Measurements from ENCODE around the gene DNM3.

The DNM3 gene

GRCh38 chr1:172203135-172203823, 362.0 kb downstream of the DNM3 start:
- DNase-seq: peak; percentile 13

DNA sequence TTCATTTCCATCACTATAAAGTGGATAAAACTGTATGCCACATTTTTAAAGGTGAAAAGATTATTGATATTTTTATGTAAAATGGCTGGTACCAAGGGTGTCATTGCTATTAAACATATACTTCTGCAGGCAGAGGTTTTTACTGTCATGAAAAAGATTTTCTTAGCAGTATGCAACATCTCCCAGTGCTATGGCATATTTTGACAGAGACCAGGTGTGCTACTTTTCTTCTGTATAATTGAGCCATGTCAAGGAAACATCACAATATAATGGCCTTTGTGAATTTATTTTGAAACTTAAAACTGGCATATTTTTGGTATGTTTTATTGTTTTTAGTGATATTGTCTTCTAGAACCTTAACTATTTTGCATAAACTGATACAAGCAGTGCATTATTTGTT, 362.6 kb downstream of the DNM3 start:
- DNase-seq: no peak

DNA sequence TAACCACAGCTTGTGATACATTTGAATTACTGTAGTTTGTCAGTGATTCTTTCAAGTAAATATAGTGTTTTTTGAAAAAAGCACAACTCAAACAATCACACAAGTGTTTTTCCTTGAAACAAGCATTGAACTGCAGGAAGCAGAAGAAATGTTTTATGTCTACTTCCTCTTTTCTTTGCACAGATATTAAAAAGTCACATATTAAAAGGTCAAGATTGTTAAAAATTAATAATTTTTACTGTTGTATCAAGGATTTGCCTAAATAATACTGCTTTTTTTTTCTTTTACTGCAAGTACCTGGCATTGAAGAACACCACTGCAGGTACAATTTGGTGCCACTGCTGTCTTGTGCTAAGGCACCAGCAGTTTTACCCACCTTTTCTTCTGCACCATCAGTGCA, 365.0 kb downstream of the DNM3 start:
- no peak for DNase-seq

GRCh38 chr1:172208635-172209034, 367.3 kb downstream of the DNM3 start:
- DNase-seq: no peak

DNA sequence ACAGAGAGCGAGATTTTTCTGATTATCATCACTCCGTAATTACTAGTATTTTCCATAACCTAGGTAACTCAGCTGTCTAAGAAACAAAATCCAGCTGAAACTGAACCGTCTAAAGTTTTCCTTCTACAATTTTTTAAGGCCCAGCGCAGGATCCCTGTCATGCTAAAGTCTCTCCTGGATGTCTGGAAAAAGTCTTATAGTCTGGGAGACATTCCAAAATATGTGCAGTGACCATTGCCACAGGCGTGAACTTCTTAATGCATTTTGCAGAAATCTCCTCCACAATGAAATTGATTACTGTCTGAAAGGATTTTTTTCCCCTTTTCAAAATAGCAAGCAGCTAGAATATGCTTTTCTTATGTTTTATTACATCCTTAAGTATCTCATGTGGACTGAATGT, 369.9 kb downstream of the DNM3 start:
- DNase-seq: no peak

GRCh38 chr1:172212124-172212523, 370.8 kb downstream of the DNM3 start:
- no peak for DNase-seq

GRCh38 chr1:172215006-172215405, 373.7 kb downstream of the DNM3 start:
- no peak for DNase-seq

- DNase-seq: no peak
Observed at GRCh38 chr1:172219966-172220365, 378.7 kb downstream of the DNM3 start.

GRCh38 chr1:172220376-172220775, 379.1 kb downstream of the DNM3 start:
- DNase-seq: no peak

DNA sequence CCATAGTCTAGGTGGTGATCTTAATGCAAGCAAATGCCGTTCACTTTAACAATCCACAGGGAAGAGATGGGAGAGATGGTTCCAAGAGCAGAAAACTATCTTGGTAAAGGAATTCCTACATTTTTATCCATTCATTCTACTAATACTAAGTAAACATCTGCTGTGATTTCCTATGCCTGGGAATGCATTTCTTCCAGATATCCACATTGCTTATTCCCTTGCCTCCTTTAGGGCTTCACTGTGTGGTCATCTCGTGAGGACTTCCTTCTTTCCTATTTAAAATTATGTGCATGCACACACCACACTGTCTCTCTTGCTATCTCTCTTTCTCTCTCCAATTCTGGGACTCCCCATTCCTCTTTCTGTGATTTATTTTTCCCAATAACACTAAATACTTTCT, 380.1 kb downstream of the DNM3 start:
- no peak for DNase-seq

DNA sequence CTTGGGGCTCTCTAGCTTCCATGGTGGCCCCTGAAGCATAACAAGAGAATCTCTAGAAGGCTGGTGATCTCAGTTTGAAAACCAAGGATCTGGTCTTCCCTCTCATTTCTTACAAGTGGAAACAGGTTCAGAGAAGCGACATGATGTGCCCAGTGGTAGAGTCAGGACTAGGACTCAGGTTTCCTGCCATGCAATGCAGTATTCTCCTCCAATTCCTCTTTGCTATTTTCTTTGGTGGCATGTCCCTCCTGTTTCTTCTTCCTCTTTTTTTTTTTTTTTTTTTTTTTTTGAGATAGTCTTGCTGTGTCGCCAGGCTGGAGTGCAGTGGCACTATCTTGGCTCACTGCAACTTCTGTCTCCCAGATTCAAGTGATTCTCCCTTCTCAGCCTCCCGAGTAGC, 383.6 kb downstream of the DNM3 start:
- no peak for DNase-seq

DNA sequence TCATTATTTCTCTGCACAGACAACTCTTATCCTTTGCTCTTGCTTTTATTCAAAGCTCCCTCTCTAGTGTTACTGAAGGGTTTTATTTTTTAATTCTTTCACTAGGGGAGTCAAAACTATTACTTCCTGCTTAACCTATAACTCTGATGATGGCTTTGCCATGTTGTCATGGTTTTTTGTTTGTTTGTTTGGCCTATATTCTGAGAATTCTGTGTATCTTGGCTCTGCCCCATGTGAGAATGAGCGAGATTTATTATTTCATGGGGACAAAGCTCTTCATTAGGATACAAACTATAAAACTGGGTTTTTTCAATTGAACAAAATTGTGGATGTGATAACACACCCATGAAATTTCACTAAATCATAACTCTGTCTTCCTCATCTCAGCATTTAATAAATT, 388.6 kb downstream of the DNM3 start:
- DNase-seq: no peak

DNA sequence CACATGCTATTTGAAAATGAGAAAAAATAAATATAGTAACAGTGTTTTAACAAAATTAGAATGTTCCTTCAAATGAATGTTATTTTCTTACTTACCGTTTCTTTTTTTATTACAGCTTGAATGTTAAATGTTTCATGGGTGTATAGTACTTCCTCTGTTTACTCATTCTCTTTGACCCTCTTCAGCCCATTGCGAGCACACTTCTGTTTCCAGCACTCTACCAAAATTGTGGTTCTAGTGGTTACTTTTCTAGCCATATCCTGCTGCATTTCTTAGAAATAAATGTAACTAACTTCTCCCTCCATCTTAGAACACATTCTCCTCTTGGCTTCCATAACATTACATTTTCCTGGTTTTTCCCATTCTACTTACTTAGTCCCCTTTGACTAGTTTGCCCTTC, 389.2 kb downstream of the DNM3 start:
- no peak for DNase-seq

- no peak for DNase-seq
Observed at GRCh38 chr1:172236958-172237357, 395.7 kb downstream of the DNM3 start.

DNA sequence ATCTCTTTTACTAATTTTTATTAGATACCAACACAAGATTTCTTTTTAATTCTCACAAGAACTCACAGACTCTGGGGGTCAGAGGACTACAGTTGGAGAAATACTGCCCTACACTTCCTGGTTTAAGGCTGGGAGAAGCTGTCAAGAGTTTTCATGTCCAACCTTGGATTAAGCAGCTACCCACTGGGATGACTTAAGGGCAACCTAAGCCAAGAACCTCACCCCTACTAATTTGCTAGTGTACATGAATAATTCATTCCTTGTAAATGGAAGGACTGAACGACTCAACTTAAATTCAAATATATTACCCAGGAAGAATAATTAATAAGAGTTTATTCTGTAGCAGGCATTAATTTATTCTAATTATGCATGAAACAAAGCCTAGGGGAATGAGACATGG, 396.9 kb downstream of the DNM3 start:
- DNase-seq: no peak

DNA sequence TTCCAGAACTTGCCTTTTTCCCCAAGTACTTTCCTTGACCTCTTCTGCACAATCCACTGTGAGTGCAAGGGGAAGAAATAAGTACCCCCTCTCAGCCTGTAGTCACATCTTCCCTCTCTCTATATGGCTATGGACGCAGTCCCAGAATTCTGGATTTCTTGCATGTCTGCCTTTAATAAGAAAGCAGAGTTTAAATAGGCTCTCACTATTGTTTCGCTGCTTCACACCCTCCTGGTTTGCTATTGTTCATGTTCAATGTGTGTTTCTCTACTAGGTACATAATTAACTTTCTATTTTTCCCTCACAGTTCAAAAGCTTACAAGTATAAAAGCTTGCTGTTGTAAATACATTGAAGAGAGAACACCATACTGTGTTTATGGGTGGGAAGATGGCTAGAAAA, 397.7 kb downstream of the DNM3 start:
- no peak for DNase-seq

- no peak for DNase-seq
Observed at GRCh38 chr1:172239901-172240300, 398.6 kb downstream of the DNM3 start.

- DNase-seq: no peak
Observed at GRCh38 chr1:172241540-172241939, 400.2 kb downstream of the DNM3 start.

GRCh38 chr1:172244865-172245264, 403.6 kb downstream of the DNM3 start:
- no peak for DNase-seq

DNA sequence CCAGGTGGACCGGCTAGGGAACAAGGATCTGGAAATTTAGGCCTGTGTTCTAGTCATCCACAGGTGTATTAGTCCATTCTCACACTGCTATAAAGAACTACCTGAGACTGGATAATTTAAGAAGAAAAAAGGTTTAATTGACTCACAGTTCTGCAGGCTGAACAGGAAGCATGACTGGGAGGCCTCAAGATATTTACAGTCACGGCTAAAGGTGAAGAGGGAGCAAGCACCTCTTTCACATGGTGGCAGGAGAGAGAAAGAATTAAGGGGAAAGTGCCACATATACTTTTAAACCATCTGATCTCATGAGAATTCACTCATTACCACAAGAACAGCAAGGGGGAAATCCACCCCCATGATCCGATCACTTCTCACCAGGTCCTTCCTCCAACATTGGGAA, 404.5 kb downstream of the DNM3 start:
- DNase-seq: no peak

DNA sequence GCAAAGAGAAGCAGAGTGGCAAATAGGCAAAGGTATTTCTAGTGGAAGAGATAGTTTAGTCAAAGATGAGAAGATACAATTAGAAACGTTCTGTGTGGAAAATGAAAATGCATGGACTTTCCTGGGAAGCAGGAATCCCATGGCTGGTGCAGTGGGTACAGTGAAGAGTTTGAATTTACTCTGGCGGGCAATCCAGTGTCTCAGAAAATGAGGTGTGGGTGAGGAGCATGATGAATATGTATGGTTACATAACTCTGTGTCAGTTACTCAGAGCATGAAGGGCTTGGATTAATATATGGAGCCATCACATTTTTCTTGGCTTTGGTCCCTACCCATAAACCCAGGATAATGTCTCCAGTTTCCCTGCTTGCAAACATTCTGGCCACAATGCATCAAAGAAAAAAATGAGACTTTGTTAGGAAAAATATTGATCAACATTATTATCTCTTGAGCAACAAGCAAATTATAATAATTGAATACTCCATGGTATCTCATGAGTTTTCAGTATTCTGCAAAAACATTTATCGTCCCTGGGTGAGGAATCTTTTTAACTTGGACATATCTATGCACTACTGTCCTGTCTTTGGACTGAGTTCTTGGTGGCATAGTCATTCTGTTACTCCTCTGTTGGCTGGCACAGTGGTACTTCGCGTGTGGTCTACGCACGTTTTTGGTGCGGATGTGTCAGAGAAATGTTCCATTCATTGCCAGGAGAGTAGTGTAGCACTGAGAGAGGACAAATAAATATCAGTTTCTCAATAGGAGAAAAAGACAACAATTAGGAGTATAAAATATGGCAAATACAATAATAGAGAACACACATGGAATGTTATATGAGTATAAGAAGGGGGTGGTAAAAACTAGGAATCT, 405.5 kb downstream of the DNM3 start:
- no peak for DNase-seq

DNA sequence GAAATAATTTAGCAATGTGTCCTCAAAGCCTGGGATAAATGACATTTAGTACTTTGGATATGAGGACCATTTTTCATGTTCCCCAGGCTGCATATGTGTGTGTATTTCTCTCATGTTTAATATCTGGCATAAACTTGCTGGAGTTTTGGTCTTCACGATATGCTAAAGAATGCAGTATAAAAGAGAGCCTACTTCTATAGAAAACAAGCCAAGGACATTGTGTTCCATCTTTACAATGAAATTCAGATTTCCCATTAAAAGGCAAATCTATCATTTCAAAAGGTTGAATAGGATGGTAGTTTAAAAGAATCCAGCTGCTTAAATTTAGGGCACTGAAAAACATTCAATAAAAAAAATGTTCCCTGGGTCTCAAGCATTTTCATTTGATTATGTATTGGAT, 410.2 kb downstream of the DNM3 start:
- DNase-seq: no peak

DNA sequence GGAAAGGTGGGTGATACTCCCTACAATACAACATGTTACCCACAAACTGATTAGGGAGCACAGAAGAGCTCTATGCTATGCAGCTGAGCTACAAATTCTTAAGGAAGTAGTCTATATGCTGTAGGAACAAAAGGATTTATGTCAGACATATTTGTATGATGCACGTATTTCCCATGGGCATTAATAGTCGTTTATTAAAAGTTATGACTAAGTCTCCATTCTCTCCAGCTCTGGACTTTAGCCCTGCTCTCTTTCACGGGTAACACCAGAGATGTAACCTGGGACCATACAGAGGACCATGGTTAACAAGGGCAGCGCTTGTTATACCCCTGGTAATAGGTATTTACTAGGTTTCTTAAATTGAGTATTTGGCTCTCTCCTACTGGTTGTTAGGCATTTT, 411.0 kb downstream of the DNM3 start:
- no peak for DNase-seq

DNA sequence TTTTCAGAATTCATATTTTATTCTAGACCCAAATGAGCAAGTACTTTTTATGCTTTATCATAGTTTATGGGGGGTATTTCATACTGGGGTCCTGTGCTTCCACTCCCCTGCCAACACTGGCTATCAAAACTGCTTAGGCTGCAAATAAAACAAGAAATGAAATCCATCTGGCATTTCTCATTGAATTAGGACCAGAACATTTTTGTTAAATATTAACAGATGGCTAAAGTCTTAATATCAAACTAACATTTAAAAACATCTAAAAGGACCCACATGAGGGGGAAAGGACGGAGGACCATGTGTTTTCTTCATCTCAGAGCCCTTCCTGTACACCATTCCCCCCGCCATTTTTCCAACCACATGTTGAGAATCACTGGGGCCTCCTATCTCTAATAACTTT, 411.7 kb downstream of the DNM3 start:
- no peak for DNase-seq

Data from CD4-positive, alpha-beta T cell treated with Interleukin-21 for 1 hour (primary cell).